GM12874 (cell line): Measurements from ENCODE around the gene MAEA.

Experiments used
- TF ChIP-seq, protein P1 (sequence below): IDR thresholded peaks from 2 replicates; pipeline ENCODE4 v1.5.1; 2011; ENCODE audit warnings: low read depth, mild to moderate bottlenecking, control low read depth, low read length, moderate library complexity; ENCODE audit not compliant: insufficient read depth

Gene MAEA

DNA sequence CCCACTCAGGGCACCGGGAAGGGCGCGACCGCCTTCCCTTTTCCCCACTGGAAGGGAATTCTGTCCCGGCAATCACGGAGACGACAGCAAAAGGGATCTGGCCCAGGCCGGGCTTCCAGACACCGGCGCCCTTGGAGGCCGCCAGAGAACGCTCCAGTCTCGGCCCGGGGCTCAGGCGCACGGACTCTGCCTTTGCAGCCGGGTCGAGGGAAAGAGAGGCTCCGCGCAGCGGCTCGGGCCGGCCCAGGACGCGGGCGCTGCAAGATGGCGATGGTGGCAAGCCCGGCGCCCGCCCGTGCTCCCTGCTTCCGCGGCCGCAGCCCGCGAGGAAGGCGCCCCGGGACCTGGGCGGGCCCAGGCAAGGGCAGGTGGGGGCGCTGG is 41.8 kb upstream of the MAEA start:
- TF ChIP-seq, protein P1, sequence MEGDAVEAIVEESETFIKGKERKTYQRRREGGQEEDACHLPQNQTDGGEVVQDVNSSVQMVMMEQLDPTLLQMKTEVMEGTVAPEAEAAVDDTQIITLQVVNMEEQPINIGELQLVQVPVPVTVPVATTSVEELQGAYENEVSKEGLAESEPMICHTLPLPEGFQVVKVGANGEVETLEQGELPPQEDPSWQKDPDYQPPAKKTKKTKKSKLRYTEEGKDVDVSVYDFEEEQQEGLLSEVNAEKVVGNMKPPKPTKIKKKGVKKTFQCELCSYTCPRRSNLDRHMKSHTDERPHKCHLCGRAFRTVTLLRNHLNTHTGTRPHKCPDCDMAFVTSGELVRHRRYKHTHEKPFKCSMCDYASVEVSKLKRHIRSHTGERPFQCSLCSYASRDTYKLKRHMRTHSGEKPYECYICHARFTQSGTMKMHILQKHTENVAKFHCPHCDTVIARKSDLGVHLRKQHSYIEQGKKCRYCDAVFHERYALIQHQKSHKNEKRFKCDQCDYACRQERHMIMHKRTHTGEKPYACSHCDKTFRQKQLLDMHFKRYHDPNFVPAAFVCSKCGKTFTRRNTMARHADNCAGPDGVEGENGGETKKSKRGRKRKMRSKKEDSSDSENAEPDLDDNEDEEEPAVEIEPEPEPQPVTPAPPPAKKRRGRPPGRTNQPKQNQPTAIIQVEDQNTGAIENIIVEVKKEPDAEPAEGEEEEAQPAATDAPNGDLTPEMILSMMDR, result no peak

DNA sequence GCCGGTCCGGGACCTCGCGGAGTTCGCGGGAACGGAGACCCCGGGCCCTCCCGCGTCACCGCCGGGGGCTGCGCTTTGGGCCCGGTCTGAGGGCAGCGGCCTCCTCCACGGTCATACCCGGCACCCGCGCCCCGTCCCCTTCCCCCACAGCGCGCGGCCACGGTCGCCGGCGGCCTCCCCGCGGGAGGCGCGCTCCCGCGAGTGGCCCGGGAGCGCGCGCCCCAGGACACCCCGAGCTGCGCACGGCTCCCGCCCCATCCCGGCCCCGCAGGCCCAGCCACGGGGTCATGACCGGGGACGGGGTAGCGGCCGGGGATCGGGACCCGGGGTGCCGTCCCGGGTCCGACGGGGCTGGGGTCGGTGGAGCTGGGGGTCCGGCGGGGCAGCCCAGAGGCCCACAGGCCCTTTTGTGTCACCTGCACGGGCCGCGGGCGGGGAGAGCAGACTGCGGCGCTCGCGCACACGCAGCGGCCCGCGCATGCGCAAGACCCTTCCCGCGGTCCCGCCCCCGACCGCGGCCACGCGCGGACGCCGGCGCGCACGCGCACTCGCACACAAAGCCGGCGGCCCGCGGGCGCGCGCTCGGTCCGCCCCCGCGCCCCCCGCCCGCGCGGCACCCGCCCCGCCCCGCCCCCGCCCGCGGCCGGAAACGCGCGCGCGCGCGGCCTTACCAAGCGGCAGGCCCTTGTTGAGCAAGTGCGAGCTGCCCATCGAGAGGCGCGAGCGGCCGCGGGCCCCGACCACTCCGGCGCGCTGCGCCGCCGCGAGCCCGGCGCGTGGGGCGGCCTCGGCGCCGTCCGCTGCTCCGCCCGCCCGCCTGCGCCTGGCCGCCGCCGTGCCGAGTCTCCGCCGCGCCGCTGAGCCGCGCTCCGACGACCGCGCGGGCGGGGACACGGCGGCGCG is 41.2 kb upstream of the MAEA start, which contains the start of gene CTBP1:
Gene CTBP1 (minus strand): TSS at position 886 of the 903 bp plus-strand sequence. CDS start 7,799 bp downstream, outside the sequence.
- TF ChIP-seq, protein P1, result no peak

DNA sequence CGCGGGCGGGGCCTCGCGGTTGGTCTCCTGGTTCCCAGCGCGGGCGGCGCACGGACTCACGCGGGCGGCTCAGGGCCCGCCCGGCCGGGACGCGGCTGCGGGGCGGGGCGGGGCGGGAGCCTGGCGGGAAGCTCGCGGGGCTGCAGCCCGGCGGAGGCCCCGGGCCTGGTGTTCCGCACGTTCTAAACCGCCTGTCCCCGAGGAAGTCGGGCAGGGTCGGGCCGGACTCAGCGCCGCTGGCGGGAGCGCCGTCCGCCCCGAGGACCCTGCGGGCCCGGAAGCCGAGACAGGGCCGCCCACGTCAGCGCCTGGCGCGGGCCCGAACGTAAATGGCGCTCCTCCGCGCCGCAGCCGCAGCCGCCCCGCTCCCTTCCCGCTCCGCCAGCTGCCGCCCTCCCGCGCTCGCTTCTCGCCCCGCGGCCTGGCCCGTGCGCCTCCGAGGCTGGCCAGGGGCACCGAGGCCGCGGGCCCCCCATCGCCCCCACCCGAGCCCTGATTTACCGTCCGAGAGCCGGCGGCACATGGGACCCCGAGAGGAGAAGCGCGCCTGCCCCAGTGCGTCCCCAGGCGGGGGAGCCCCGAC is 40.5 kb upstream of the MAEA start:
- TF ChIP-seq, protein P1, result no peak

DNA sequence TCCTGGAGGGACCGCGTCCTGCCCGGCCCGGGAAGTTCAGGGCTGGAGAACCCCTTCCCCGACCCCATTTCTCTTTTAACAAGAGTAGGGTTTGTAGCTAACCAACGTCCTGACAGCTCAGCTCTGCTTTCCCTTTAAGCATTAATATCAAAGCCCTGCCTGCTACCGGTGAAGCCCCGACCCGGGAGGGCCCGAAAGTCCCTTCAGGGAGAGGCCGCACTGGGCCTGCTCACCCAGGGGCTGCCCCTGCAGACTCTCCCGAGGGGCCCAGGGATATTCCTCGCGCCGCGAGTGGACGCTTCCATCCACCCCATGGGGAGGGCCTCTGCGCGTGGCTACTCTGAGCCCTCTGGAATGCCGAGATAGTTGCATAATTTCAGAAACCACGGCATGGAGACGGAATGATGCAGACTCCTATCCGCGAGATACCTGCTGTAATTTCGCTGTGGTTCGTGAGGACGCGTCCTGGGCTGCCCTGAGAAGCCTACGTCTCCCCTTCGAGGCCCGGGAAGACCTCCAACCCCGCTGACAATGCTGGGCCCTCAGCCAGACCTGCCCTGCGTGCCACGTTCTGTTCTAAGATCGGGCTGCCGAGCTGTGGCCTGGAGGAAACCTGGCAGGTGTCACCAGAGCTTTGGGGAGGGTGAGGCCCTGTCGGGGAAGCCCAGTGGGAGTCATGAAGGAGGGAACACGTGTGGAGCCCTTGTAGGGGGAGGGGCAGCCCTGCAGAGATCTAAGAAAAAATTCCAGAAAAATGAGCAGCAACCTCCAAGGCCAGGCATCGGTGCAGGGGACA is 39.8 kb upstream of the MAEA start:
- TF ChIP-seq, protein P1, result no peak

DNA sequence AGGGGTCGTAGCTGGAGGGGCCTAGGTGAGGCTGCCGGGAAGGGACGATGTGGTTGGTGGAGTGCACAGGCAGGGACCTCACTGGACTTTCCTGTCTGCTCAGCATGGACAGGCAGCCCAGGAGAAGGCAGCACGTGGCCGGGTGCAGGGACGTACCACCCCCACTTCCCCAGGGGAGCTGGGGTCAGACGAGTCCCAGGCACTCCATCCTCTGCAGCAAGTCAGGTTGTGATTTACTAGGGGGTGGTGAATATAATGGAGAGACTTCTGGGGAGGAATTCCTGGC is 39.2 kb upstream of the MAEA start:
- TF ChIP-seq, protein P1, result no peak

DNA sequence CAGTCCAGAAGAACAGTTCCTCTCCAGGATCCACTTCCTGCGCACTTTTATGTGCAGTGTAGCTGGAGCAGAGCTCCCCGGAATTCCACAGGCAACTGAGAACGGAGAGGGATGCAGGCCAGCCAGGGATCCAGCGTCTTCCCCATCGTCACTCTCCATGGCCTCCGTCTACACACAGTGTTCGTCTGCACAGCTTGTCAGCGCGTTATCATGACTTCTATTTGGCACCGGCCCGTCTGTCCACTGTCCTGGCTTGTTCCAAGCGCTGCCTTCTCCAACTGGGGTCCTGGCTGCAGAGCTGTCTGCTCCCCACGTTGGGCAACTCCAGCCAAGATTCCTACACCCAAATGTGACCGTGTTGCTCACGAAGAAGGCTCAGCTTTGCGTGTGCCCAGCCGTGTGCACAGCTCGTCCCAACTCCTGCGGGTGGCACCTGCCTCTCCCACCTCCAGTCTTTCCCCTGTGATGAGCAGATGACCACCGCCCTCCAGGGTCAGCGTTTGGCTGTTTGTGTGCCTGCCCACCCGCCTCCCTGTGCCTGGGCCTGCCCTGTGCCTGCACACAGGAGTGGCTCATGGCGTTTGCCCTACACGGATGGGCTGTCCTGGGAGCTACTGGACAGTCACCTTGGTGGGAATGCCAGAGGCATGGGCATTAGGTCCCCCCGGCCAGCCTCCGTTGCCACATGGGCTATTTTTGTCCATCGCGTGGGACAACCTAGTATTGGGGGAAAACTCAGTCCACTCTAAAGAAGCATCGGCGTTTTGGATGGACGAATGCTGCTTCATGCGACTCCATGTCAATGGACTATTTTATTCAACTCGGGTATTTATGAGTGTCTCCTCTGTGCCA is 38.5 kb upstream of the MAEA start:
- TF ChIP-seq, protein P1, result no peak
